GM21717 (cell line): ENCODE results near the gene NAT16.

Experiments
- ATAC-seq: cut with Tn5 transposase; IDR thresholded peaks from one replicate; pipeline ENCODE4 v1.9.1; 2021; ENCODE audit warnings: mild to moderate bottlenecking, moderate library complexity; ENCODE audit not compliant: unreplicated experiment

The NAT16 gene

DNA sequence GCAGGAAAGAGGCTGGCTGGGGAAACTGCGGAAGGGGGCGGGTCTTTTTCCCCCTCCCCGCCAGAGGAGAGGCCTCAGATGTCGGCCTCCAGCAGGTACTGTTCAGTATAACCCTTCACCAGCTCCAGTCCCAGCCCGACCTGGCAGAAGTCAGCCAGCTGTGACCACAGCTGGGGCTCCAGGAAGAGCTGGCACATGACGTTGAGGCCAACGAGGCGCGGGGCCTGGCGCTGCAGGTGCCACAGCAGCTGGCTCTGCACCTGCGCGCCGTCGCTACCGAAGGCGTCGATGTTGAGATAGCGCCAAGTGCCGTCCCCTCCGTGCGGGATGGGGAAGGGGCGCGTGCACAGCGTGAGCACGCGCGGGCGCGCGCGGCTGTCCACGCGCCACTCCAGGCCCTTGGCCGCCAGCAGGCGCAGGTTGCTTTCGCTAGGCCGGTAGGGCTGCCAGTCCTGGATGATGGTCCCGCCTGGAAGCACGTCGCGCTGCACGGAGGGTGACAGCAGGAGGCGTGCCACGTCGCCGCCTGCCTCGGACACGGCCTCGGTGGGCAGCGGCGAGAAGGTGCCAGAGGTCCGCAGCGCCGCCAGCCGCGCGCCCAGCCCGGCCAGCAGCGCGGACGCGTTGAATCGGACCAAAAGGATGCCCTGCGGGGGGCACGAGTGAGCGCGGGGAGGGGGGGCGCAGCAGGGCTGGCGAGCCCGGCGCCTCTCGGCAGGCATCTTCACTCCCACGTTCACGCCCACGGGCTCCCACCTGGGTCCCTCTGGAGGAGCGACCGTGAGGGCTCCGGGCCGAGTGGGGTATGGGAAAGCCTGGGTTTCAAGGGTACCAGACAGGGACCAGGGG lies 7.9 kb downstream of the NAT16 start:
- no peak for ATAC-seq

GRCh38 chr7:101171442-101171837 lies 8.7 kb downstream of the NAT16 start:
- no peak for ATAC-seq

DNA sequence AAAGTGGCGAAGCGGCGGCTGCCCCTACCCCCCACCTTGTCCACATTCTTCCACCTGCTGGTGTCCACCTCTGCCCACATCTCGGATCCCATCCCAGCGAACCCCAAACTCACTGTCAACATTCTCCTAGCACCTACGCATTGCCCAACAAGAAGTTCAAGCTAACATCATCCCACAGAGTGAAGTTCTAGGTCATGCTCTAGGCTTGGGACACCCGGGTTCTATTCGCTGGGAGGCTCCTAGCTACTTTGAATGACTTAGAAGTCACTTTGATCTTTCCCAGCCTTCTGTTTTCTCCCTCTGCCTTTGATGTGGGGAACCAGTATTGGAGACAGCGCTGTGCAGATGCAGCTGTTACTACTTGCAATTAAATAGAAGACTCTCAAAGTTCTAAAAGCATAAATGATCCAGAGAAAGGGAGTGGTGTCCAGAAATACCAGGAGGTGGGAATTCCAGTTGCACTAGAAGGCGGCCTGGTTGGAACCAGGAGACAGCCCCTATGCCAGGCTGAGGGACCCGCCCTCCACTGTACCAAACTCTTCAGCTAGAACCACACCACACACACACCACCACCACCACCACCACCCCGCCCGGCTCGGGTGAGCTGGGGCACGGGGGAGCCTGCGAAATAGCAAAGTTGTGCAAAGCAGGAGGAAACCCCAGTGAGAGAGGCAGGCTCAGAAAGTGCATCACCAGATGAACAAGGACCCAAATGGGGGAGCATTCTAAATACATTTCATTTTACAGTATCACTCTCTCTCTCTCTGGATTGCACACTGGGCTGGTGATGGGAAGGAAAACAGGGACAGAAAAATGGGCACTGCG lies 9.3 kb downstream of the NAT16 start:
- ATAC-seq = no peak

- no peak for ATAC-seq
Observed at GRCh38 chr7:101169838-101170551, 10.1 kb downstream of the NAT16 start.

DNA sequence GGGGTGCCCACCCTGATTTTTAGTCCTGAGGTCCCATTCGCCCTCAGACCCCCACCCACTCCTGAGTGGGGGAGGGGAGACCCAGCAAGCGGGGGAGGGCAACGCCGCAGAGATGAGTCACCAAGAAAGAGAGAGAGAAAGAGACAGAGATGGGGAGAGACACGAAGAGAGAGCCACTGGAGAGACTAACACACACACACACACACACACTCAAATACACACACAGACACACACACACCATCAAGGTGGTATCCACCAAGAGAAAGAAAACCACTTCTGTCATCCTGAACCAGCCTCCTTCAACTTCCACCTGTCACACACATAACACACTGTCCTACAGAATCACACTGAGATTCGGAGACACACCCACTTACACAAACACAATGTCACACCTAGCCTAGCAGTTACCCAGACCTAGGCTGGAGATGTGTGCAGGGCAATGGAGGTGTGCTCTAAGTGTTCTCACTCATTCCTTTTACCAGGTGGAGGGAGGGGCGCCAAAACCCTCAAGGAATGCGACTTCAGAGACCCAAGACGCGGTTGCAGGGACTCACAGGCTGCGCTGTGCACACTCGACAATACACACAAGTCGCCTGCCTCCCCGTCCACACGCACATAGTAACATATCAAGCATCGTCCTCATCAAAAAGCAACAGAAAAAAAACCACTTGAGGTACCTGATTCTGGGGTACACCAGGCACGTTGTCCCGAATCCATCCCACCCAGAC lies 10.8 kb downstream of the NAT16 start:
- no peak for ATAC-seq

GRCh38 chr7:101168412-101169049 lies 11.6 kb downstream of the NAT16 start:
- no peak for ATAC-seq

DNA sequence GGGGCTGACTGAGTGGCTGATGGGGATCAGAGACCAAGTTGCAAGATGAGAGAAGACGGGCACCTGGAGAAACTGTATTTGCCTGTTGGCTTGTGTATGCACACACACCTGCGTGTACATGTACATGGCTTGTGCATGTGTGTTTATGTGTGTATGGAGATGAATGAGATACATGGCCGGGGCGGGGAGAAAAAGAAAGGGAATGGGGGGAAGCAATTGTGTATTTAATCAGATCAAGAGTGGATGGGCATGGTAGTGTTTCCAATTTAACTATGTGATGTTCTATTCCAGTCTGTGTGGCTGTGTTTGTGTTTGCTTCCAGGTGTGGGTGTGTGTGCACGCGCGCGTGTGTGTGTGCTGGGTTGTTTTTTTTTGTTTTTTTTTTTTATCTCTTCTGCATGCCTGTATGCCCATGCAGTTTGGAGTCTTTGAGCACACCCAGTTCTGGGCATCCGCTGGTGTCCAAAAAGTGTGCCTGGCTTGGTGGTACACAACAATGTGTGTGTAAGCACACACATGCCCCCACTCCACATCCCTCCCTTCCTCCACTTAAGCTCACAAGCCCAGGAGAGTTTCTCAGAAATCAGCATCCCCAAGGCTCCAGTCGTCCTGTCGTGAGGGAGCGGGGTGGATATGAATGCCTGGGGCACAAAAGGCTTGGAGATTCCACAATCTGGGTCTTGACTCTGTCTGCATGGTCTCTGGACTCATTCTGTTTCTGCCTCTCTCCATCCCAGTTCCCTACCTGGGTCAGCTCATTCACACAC lies 12.3 kb downstream of the NAT16 start:
- no peak for ATAC-seq

DNA sequence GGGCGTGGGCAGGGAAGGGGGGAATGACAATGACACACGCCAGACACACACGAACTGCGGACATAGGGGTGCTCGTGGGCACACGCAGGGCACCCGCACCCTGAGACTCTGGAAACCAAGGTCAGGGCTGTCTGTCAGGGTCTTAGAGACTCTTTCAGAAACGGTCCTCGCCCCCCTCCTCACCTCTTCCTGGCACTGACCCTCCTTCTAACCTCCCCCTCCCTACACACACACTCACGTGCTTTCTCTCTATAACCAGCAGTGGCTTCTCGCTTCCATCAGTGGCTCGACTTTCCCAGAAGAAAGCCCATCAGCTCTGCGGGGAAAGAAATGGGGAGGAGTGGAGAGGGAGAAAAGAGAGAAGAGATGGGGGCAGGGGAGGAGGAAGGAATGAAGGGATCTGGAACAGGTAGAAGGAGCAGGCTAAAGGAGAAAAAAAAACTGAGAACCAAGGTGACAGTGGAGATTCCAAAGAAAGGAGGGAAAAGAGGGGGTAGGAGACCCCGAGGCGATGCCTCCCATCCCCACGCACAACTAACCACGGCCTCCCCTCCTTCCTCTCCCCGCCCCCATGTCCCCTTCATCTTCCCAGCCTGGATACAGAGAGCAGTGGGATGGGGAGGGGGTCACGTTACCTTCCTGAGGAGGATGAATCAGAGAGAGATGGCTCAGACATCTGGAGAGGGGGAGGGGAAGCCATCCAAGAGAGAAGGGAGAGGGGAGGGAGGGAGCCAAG lies 13.0 kb downstream of the NAT16 start:
- no peak for ATAC-seq

GRCh38 chr7:101166648-101166908 lies 13.5 kb downstream of the NAT16 start:
- ATAC-seq = no peak

GRCh38 chr7:101165958-101166647 lies 14.0 kb downstream of the NAT16 start:
- ATAC-seq = no peak

- ATAC-seq = peak; percentile 42
Observed at GRCh38 chr7:101165075-101165957, 14.8 kb downstream of the NAT16 start, which contains the start of gene VGF. Gene VGF, minus strand, starts transcription at chr7:101165569. Its CDS starts 726 bp downstream, at chr7:101164843.

- ATAC-seq = no peak
Observed at GRCh38 chr7:101164071-101164840, 15.8 kb downstream of the NAT16 start.

DNA sequence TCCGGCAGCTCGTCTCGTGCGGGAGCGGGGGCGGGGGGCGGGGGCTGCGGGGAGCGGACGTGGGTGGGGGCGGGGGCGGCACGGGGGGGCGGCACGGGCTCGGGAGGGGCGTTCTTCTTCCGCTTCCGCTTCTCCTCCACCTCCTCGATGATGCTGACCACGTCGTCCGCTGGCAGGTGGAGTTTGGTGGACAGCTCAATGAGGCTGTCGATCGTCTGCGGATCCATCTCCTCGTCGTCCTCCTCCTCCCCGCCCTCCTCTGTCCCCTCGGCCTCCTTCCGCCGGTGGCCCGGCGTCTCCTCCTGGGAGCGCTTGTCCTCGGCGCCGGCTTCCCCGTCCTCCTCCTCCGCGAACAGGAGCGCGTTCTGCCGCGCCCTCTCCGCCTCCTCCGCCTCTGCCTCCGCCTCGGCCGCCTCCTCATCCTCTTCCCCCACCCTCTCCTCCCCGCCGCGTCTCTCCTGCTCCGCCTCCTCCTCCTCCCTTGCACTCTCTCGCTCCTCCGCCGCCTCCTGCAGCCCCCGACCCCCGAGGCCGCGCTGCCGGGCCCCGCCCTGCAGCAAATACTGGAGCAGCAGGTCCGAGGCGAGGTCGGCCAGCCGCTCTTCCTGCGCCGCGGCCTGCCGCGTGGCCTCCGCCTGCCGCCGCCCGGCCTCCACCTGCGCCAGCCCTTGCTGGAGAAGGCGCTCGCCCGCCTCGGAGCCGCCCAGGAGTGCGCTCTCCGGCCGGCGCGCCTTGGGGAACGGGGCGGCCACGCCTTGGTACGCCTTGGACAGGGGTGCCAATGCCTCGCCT lies 16.6 kb downstream of the NAT16 start:
- no peak for ATAC-seq

GRCh38 chr7:101162551-101163278 lies 17.4 kb downstream of the NAT16 start:
- no peak for ATAC-seq
